NCI-H1092 treated with DMSO at 0.1 percent for 48 hours (cell line): ENCODE results near the gene ENO3.

ENCODE experiments used
- DNase-seq: peaks from one replicate; lab custom pipeline; 2025; lab: John Stamatoyannopoulos, UW

Gene ENO3

GRCh38 chr17:4937553-4937952 lies 13.4 kb upstream of the ENO3 start:
- no peak for DNase-seq

DNA sequence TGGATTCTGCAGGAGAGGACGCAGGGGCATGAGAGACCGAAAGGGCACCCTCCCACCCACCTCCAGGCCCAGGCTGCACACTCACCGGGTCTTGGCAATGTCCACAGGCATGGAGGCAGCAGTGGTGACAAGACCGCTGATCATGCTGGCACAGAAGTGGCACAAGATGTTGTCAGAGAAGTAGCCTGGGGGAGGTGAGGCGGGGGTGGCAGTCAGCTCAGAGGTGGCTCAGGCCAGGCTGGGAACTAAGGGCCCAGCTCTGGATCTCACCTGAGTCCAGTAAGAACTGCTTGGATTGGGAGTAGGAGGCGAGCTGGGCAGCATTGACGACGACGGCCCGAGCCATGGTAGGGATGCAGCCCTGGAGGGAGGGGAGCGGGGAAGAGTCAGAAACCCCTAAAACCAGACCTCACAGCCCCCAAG lies 12.8 kb upstream of the ENO3 start:
- no peak for DNase-seq

- no peak for DNase-seq
These were observed 12.0 kb upstream of the ENO3 start for GRCh38 chr17:4938688-4939545.

DNA sequence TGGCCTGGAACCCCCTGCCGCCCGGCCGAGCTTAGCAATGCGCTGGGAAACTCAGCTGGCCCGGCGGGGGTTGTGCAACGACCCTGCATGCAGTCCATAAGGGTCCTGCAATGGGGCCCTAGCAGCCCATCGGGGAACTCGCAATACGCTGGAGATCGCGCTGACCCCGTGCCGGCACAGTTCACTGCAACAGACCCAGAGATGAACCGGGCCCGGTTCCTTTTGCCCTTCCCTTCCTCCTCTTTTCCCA lies 11.4 kb upstream of the ENO3 start:
- no peak for DNase-seq

DNA sequence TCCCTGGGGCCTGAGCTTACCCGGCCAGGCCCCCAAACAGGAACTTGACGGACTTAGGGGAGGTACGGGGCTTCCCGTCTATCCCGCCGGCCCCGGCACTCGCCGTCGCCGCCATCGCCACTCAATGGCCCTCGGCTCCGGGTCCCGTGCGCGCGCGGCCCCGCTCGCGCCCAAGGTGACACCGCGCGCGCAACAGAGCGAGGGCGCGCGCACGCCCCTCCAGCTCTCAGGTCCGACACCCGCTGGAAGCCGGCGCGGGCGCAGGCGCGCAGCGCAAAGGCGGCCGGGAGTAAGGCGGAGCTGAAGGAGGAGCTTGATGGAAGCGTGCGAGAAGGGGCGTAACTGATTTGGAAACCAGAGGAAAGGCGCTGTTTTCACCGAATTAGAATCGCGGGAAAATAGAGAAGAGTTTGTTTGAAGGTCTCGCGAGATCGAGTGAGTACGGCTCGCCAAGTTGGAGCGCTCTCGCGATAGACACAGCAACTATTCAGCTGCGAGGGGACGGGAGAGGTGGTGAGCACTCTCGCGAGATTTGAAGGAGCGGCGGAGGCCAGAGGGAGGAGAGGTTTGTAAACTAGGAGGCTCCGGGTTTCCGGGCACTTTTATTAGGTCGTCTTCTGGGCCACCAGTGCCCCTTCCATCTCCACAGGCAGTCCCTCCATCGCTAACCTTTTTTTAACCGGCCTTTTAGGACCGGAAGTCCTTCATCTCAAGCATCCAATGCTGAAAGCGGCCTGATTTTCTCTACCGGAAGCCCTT lies 10.9 kb upstream of the ENO3 start, which contains the start of the genes RNF167 and SLC25A11:
Gene RNF167, plus strand, starts transcription at position 473 of the 759 bp plus-strand sequence. CDS start 642 bp downstream, outside the sequence.
Gene SLC25A11, minus strand, starts transcription at position 251 of the 759 bp plus-strand sequence. Its CDS starts 136 bp downstream, at position 115.
- peak; percentile 98 for DNase-seq

DNA sequence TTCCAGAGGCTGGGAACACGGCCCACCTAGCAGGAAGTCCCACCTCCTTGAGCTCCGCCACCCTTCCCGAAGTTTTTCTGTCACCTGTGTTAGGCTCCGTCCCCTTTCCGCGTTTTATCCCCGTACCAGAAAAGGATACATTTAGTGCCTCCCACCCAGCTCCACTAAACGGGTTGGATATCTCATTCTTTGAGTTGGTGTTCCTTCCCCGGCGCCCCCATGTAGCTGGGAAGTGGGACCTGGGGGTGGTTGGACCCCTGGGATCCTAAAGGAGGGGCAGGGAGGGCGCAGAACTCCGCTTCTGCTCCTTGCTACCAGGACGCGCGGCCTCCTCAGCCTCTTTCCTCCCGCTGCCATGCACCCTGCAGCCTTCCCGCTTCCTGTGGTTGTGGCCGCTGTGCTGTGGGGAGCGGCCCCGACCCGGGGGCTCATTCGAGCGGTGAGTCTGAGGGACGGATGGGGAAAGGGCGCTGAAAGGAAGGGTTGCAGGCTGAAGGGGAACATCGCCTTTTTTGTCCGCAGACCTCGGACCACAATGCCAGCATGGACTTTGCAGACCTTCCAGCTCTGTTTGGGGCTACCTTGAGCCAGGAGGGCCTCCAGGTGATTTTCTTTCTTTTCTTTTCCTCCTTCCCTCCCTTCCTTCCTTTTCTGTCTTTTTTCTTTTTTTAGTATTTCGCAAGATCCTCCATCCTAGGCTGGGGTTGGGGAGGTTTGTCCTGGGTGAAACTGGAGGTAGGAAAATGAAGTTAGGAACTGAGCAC lies 10.2 kb upstream of the ENO3 start:
- no peak for DNase-seq

DNA sequence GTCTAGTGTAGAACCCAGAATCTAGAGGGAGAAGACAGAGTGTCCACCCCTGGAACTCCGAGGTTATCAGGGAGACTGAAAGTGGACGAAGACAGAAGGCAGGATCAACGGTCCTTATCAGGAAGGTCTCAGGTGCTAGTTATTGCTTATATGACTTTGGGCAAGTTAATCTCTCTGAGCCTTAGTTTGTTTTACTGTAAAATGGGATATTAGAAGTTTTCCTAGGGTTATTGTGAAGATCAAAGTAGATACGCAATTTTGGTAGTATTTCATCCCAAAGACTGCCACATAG lies 9.7 kb upstream of the ENO3 start:
- DNase-seq, result no peak

- no peak for DNase-seq
These were observed 8.0 kb upstream of the ENO3 start for GRCh38 chr17:4942760-4943508.

DNA sequence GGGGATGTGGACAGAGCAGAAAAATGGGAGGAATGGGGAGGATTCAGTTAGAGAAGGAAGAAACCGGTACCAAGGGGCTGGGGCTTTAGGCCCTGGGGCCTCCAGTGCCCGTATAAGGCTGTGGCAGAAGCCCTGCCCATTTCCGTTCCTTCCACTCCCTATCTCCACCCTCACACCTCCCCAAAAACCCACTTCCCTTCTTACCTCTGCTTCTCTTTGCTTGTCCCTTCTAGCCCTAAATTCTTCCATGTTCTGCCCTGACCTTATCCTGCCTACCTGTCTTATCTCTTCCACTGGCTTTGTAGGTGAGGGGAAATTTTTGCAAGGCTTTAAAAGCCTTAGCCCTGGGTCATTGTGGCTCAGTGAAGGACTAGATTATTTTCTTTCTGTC lies 6.8 kb upstream of the ENO3 start:
- no peak for DNase-seq

- DNase-seq, result no peak
These were observed 6.3 kb upstream of the ENO3 start for GRCh38 chr17:4944554-4945175.

DNA sequence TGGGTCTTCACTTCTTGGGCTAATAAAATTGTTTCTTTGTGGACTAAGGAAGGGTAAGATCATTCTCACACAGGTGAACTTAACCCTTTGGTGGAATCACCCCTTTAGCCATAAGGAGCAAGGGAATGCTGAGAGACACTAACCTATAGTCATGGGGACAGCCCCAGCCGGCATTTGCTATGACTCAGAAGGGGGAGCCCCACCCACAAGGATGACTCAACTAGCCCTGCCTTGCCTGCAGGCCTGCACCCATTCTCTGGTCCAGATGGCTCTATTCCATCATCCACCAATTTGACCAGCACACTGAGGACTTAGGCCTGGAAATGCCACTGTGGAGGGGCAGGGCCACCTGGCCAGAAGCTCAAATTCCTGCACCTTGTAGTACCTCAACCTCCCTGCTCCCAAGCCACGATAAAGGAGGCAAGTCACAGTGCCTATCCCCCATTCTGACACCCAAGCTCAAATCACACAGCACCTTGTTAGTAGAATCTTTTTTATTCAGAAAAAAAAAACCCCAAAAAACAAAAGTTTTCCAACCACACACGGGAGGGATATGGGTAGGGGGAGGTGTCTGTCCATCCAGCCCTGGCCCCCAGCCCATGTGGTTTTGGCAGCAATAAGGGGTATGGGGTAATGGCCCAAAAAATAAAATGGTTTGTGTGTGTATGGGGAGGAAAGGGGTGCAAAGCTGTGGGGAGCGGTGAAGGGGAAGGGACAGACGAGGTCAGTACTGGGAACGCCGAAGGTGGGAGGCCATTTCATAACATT lies 5.6 kb upstream of the ENO3 start:
- no peak for DNase-seq

DNA sequence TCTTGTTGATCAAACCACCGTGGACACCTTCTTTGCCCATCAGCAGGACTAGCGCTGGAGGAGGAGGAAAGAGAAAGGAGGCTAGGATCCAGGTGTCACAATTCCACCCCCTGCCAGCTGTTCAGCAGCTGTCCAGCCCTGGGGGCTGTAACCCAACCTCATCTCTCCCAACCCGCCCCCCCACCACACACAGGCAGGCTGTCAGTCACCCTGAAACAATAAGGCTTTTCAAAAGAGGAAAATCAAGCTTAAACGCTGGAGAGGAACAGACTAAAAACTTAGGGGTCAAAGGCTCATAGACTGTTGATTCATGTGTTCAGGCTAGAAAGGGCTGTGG lies 5.0 kb upstream of the ENO3 start:
- DNase-seq, result no peak

DNA sequence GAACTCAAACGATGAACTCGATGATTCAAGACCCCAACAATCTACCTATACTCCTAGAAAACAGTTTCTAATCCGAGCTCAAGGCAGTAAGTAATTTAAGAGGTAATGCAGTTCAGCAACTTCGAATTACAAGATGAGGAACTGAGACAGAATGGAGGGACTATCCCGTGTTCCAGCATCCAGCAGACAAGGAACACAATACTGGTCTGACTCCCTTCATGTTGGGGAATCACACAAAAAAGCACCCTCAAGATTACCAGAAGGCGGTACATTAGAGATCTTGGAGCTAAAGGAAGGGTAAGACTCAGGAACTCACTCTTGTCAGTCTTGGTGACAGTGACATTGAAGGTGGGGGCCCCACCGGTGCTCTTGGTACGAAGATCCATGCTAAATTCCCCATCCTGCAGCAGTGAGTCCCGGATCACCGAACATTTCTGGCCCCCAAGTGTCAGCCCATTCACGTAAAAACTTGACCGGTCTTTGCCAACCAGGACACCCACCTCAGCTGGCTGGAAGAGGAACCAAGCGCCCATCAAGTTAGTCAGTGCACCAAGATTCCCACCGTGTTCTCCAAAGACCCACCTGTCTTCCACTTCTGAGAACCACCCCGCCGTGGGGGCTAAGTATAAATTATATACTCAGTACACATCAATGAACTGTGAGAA lies 4.5 kb upstream of the ENO3 start:
- DNase-seq, result no peak

- no peak for DNase-seq
These were observed 3.9 kb upstream of the ENO3 start for GRCh38 chr17:4947010-4947410.

- DNase-seq, result peak; percentile 12
These were observed 3.3 kb upstream of the ENO3 start for GRCh38 chr17:4947411-4948165.

DNA sequence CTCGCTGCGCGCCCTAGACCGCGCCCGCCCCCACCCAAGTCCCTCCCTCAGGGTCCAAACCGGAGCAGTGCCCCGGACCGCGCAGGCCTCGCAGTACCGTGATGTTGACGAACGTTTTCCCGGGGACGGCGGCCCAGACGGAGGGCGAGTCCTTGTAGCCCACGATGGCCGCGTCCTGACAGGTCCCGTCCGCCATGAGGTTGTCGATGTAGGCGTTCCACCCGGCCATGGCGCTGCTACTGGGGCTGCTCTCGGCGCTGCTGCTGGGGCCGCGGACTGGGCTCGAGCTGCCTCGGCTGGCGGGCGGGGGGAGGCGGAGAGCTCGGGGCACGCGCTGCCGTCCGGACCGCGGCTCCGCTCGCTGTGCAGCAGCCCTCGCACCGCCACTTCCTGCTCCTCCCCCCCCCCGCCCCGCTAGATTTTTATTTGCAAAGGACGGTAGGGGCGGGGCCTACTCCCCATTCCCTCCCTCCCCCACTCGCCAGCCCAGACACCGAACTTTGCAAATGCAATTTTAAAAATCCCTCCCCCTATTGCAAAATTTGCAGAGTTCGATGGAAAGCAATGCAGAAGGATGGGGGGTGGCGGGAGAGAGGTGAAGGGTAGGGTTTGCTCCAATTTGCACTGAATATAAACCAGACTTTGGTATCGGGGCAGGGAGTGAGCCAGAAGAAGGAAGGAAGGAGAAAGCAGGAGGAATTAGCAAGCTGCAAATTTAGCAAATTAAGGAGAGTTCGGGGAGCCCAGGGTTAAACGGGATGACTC lies 2.6 kb upstream of the ENO3 start, which contains the start of gene PFN1:
Gene PFN1, minus strand, starts transcription at position 365 of the 765 bp plus-strand sequence. Its CDS starts 136 bp downstream, at position 229.
- peak; percentile 68 for DNase-seq

GRCh38 chr17:4948931-4949320 lies 2.0 kb upstream of the ENO3 start:
- DNase-seq, result peak; percentile 68

DNA sequence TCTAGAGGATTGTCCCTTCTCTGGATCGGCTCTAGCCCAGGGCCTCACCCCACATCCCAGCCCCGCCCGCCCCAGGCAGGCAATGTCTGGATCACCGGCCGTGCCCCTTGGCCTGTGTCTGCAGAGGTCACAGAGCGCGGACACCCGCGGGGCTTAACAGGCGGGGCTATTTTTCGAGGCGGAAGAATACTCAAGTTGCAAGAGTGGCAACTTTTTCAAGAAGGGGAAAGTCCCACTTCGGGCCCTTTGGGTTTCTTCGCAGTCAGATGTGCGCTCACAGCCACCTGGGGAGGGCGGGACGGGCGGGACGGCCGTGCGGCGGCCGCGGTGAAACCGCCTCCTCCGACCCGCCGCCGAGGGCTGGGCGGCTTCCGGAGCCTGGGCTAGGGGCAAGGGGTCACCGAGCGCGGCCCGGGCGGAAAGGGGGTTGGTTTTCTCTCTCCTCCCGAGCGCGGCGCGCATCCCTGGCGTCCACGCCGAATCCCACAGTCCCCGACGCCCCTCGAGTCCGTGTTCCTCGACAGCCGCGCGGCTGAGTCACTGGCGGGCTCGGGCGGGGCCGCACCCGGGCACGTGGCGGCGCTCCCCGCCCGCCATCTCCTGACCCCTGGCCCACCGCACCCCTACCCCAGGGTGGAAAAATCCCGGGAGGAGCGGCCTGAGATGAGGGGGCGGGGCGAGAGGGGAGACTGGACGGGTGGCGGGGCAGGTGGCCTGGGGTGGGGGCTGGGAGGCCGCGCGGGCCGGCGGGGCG lies 1.4 kb upstream of the ENO3 start:
- DNase-seq, result peak; percentile 28
